Ascending aorta (tissue), 2 donors: Measurements from ENCODE around the gene APOE. TPM values are rescaled to one million over a fixed set of nuclear protein-coding genes. Genes with fewer than 3 reads are reported as not detected.
"Not testable (repeated sequence)": the region's sequence is repeated elsewhere in the genome, so short reads cannot be mapped to it uniquely, and the experiment has no call there.

Experiments
- DNase-seq, 2 donors: peaks; one replicate each; pipeline ENCODE4 v3.0.0-alpha.2; 2019; ENCODE audit warnings: low spot score in 2 of 2
- H3K27ac ChIP-seq, 2 donors: fragments of 200-600 bp; sonication (generic); one replicate each; pipeline ENCODE4 v1.5.1; 2016 to 2017; ENCODE audit warnings: mild to moderate bottlenecking in 1 of 2
- H3K27me3 ChIP-seq: fragments of 200-600 bp; sonication (generic); one replicate; pipeline ENCODE4 v1.5.1; 2017
- H3K36me3 ChIP-seq, 2 donors: fragments of 200-600 bp; sonication (generic); one replicate each; pipeline ENCODE4 v1.5.1; 2016
- H3K4me1 ChIP-seq, 2 donors: fragments of 200-600 bp; sonication (generic); one replicate each; pipeline ENCODE4 v1.5.1; 2016 to 2017; ENCODE audit warnings: mild to moderate bottlenecking in 1 of 2
- H3K4me3 ChIP-seq, 2 donors: fragments of 200-600 bp; sonication (generic); one replicate each; pipeline ENCODE4 v1.5.1; 2016 to 2017; ENCODE audit warnings: mild to moderate bottlenecking in 1 of 2
- H3K9me3 ChIP-seq, 2 donors: fragments of 200-600 bp; sonication (generic); one replicate each; pipeline ENCODE4 v1.5.1; 2016
- intact Hi-C: fragments of 100-400 bp; cut with DNase I; formaldehyde crosslinking; loops from one replicate; pipeline ENCODE4 v1.15.1; 2023
- total RNA-seq: library from RNA; depleted of rRNA; stranded (reverse); fragments of >200 nt; gene quantifications from one replicate; pipeline ENCODE4 v1.1.0, GENCODE V29; 2016
- TF ChIP-seq, protein P1 (sequence below), 3 experiments: fragments of 200-600 bp in 2 of 3; fragments of 450-650 bp in 1 of 3; sonication (generic) in 2 of 3; IDR thresholded peaks; one replicate each; pipeline ENCODE4 v1.5.1; 2016 to 2019; ENCODE audit warnings: antibody characterized with exemption in 3 of 3, mild to moderate bottlenecking in 1 of 3, moderate library complexity in 1 of 3

APOE gene
- total RNA-seq, 1 donor from 2014 or later = 436 TPM

DNA sequence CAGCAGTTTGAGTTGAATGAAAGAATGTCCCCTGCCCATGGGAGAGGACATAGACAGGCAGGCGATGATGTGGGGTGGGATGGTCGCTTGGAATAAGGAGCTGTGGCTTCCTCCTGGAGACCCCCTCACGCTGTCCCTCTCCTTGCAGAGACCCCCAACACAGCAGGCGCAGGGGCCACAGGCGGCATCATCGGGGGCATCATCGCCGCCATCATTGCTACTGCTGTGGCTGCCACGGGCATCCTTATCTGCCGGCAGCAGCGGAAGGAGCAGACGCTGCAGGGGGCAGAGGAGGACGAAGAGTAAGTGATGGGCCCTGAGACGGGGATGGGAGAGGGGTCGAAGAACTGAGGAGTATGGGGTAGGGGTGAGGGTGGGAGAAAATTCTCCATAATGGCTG lies 23.5 kb upstream of the APOE start:
- Histone ChIP-seq H3K27ac (no peak overlapping the region), H3K27me3 (no peaks in the 10 kb centered on the region), H3K4me1 (no peaks in the 10 kb centered on the region), H3K9me3 (no peaks in the 10 kb centered on the region), H3K4me3 (no peak overlapping the region), H3K36me3 (peaks cover 24 to 39% of the 10 kb centered on the region in 2 donors)
- intact Hi-C loops = no loop called here
- no peak for DNase-seq
- TF ChIP-seq, protein P1, sequence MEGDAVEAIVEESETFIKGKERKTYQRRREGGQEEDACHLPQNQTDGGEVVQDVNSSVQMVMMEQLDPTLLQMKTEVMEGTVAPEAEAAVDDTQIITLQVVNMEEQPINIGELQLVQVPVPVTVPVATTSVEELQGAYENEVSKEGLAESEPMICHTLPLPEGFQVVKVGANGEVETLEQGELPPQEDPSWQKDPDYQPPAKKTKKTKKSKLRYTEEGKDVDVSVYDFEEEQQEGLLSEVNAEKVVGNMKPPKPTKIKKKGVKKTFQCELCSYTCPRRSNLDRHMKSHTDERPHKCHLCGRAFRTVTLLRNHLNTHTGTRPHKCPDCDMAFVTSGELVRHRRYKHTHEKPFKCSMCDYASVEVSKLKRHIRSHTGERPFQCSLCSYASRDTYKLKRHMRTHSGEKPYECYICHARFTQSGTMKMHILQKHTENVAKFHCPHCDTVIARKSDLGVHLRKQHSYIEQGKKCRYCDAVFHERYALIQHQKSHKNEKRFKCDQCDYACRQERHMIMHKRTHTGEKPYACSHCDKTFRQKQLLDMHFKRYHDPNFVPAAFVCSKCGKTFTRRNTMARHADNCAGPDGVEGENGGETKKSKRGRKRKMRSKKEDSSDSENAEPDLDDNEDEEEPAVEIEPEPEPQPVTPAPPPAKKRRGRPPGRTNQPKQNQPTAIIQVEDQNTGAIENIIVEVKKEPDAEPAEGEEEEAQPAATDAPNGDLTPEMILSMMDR (IDR thresholded peaks at IDR 0.05) = no peak

DNA sequence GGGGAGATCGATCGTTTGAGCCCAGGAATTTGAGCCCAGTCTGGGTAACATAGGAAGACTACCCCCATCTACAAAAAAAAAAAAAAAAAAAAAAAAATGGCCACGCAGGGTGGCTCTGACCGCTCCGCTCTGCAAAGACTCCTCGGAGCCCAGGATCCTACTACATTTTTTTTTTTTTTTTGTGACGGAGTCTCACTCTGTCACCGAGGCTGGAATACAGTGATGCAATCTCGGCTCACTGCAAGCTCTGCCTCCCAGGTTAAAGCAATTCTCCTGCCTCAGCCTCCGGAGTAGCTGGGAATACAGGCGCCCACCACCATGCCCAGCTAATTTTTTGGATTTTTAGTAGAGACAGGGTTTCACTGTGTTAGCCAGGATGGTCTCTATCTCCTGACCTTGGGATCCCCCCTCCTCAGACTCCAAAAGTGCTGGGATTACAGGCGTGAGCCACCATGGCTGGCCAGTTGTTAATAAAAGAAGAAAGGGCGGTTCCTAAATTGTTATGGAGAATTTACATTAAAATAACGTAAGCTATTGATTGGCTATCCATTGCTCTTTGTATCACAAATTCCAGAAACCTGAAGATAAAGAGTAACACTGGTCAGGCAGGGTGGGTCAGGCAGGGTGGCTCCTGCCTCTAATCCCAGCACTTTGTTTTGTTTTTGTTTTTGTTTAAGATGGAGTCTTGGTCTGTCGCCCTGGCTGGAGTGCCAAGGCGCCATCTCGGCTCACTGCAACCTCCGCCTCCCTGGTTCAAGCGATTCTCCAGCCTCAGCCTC lies 22.8 kb upstream of the APOE start:
- DNase-seq, H3K27me3 ChIP-seq, H3K4me3 ChIP-seq, intact Hi-C loops, H3K27ac ChIP-seq, H3K9me3 ChIP-seq, H3K4me1 ChIP-seq: not testable (repeated sequence)
- peaks cover 25 to 38% of the 10 kb centered on the region in 2 donors for H3K36me3 ChIP-seq

DNA sequence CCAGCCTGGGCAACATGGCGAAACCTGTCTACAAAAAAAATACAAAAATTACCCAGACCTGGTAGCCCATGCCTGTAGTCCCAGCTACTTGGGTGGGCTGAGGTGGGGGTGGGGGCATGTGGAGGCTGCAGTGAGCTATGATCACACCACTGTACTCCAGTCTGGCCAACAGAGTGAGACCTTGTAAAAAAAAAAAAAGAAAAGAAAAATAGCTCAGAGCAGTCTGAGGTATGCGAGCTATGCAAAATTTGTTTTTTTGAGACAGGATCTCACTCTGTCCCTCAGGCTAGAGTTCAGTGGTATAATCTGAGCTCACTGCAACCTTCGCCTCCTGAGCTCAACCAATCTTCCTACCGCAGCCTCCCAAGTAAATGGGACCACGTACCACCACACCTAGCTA lies 21.7 kb upstream of the APOE start:
- Histone ChIP-seq H3K9me3 (no peaks in the 10 kb centered on the region), H3K27me3 (no peaks in the 10 kb centered on the region), H3K36me3 (peaks cover 24 to 34% of the 10 kb centered on the region in 2 donors), H3K4me3 (no peak overlapping the region), H3K27ac (no peak overlapping the region), H3K4me1 (no peaks in the 10 kb centered on the region)
- intact Hi-C loops = no loop called here
- no peak for DNase-seq
- TF ChIP-seq, protein P1 (IDR thresholded peaks at IDR 0.05) = no peak

DNA sequence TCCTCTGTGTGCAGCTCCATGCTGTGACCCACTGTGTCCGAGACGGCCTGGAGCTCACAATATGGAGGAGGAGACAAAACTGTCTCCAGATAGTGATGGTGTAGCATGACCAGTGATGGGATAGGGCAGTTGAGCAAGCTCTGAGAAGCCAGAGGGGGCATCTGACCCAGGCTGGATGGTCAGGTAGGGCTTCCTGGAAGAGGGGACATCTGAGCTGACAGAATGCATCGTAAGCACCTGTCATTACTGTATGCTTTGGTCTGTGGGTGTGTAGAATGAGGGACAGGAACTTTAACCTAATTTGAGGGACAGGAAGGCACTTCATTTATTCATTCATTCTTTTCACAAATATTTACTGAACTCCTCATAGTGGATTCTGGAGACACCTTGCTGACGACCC lies 21.0 kb upstream of the APOE start:
- intact Hi-C loops = no loop called here
- H3K27ac ChIP-seq = no peak overlapping the region

DNA sequence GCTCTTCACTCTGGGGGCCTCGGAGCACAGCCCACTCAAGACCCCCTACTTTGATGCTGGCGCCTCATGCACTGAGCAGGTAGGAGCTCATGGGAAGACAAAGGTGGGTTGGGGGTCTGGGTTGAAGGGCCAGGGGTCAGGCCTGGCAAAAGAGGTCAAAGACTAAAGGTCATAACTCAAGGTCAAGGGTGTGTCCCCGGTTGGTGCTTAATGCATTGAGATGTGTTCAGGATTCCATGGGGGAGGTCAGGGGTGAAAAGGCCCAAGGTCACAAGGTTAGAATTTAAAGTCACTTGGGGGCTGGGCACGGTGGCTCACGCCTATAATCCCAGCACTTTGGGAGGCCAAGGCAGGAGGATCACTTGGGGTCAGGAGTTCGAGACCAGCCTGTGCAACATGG lies 19.5 kb upstream of the APOE start:
- H3K9me3 ChIP-seq = no peaks in the 10 kb centered on the region
- H3K36me3 ChIP-seq = peaks cover 23 to 32% of the 10 kb centered on the region in 2 donors
- H3K27me3 ChIP-seq = no peaks in the 10 kb centered on the region
- peaks cover 6 to 9% of the 10 kb centered on the region in 2 donors for H3K4me1 ChIP-seq
- H3K4me3 ChIP-seq = no peak overlapping the region
- H3K27ac ChIP-seq = no peak overlapping the region
- DNase-seq = no peak
- intact Hi-C loops = no loop called here
- TF ChIP-seq, protein P1 (IDR thresholded peaks at IDR 0.05) = no peak

More for the DNA sequence above, 21.0 kb upstream of the APOE start:
- H3K36me3 ChIP-seq = peaks cover 23 to 32% of the 10 kb centered on the region in 2 donors
- H3K27me3 ChIP-seq = no peaks in the 10 kb centered on the region
- TF ChIP-seq, protein P1 (IDR thresholded peaks at IDR 0.05) = no peak
- H3K4me3 ChIP-seq = no peak overlapping the region
- no peaks in the 10 kb centered on the region for H3K9me3 ChIP-seq
- DNase-seq = no peak
- H3K4me1 ChIP-seq = peaks cover under 1 to 2% of the 10 kb centered on the region in 2 donors

DNA sequence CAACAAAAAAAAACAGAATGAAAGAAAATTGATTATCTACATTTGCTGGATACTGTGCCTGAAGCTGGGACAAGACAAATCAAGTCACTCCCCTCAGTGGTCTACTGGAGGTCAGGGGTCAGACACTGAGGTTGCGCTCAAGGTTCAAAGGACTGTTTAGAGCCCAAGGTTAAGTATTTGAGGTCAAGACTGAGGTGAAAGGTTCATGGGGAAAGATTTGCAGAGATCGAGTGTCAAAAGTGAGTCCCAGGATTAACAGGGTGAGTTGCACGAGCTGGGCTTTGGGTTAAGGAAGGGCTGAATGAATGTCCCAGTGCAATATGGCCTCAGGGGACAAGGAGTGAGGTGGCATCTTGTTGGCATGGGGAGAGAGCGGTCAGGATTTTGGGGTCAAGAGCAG lies 17.9 kb upstream of the APOE start:
- TF ChIP-seq, protein P1 (IDR thresholded peaks at IDR 0.05) = no peak
- Histone ChIP-seq H3K4me3 (no peak overlapping the region), H3K9me3 (no peaks in the 10 kb centered on the region), H3K27ac (no peak overlapping the region), H3K36me3 (peaks cover 23 to 32% of the 10 kb centered on the region in 2 donors), H3K27me3 (no peaks in the 10 kb centered on the region), H3K4me1 (peaks cover 12 to 19% of the 10 kb centered on the region in 2 donors)
- intact Hi-C loops = no loop called here
- DNase-seq = no peak

DNA sequence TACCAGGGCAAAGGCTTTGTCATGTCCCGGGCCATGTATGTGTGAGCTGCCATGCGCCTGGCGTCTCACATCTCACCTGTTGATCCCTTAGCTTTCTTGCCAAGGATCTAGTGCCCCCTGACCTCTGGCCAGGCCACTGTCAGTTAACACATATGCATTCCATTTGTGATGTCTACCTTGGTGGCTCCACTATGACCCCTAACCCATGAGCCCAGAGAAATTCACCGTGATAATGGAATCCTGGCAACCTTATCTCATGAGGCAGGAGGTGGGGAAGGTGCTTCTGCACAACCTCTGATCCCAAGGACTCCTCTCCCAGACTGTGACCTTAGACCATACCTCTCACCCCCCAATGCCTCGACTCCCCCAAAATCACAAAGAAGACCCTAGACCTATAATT lies 17.3 kb upstream of the APOE start:
- peaks cover 29 to 35% of the 10 kb centered on the region in 2 donors for H3K36me3 ChIP-seq
- H3K4me3 ChIP-seq, H3K27me3 ChIP-seq, DNase-seq, intact Hi-C loops, H3K9me3 ChIP-seq, H3K27ac ChIP-seq: not testable (repeated sequence)
- H3K4me1 ChIP-seq = peaks cover 12 to 19% of the 10 kb centered on the region in 2 donors
